OCI-LY7 (cell line): ENCODE measurements around the gene ADARB2.

Experiments used
- CTCF ChIP-seq: fragments of 200-600 bp; sonication (generic); conservative IDR thresholded peaks from 2 replicates; pipeline ENCODE4 v1.5.1; 2014; ENCODE audit warnings: mild to moderate bottlenecking, antibody characterized with exemption, low read length, moderate library complexity, mixed read lengths
- EZH2phosphoT487 ChIP-seq: fragments of 200-600 bp; sonication (generic); IDR thresholded peaks from 2 replicates; pipeline ENCODE4 v1.6.1; 2018; ENCODE audit warnings: low read depth, borderline replicate concordance, mild to moderate bottlenecking, mixed run types, antibody characterized with exemption, low read length, moderate library complexity, mixed read lengths

GRCh38 chr10:1270490-1270889 is 466.8 kb downstream of the ADARB2 start:
- TF ChIP-seq CTCF (no peak), EZH2phosphoT487 (no peak)
